TTC549 (cell line): ENCODE results near the gene OS9.

ENCODE experiments used
- FAIRE-seq: peaks from 2 replicates; lab custom pipeline; 2012; peaks lifted over from hg19 to GRCh38; lab: Jason Lieb, UNC

Gene OS9

GRCh38 chr12:57723630-57723962 lies 29.7 kb downstream of the OS9 start:
- no peak for FAIRE-seq

- no peak for FAIRE-seq
Observed at GRCh38 chr12:57724003-57724935, 30.3 kb downstream of the OS9 start.

GRCh38 chr12:57724936-57725740 lies 31.2 kb downstream of the OS9 start:
- no peak for FAIRE-seq

- no peak for FAIRE-seq
Observed at GRCh38 chr12:57725851-57726150, 31.9 kb downstream of the OS9 start.

- FAIRE-seq: no peak
Observed at GRCh38 chr12:57726151-57726883, 32.4 kb downstream of the OS9 start.

- FAIRE-seq: no peak
Observed at GRCh38 chr12:57726884-57727757, 33.2 kb downstream of the OS9 start.

- no peak for FAIRE-seq
Observed at GRCh38 chr12:57727758-57728395, 33.9 kb downstream of the OS9 start.

- no peak for FAIRE-seq
Observed at GRCh38 chr12:57729321-57729844, 35.5 kb downstream of the OS9 start.

- FAIRE-seq: no peak
Observed at GRCh38 chr12:57730336-57731067, 36.6 kb downstream of the OS9 start.

- FAIRE-seq: no peak
Observed at GRCh38 chr12:57731411-57732080, 37.6 kb downstream of the OS9 start.

GRCh38 chr12:57732270-57732669 lies 38.3 kb downstream of the OS9 start:
- FAIRE-seq: no peak

GRCh38 chr12:57732726-57733593 lies 39.0 kb downstream of the OS9 start:
- no peak for FAIRE-seq

GRCh38 chr12:57733928-57734327 lies 40.0 kb downstream of the OS9 start:
- no peak for FAIRE-seq

GRCh38 chr12:57734591-57734990 lies 40.7 kb downstream of the OS9 start:
- no peak for FAIRE-seq

- FAIRE-seq: no peak
Observed at GRCh38 chr12:57735198-57735855, 41.4 kb downstream of the OS9 start.

- no peak for FAIRE-seq
Observed at GRCh38 chr12:57735952-57736740, 42.2 kb downstream of the OS9 start.

- no peak for FAIRE-seq
Observed at GRCh38 chr12:57736741-57737466, 43.0 kb downstream of the OS9 start.
